Epithelial cell of proximal tubule (primary cell): ENCODE data around the gene ARPC4. TPM values are rescaled to one million over a fixed set of nuclear protein-coding genes. Genes with fewer than 3 reads are reported as not detected.
A peak's percentile ranks its signal among the peaks of the same experiment; 100 is the strongest.
"Not testable (repeated sequence)": the region's sequence is repeated elsewhere in the genome, so short reads cannot be mapped to it uniquely, and the experiment has no call there.

Source experiments
- DNase-seq: peaks from one replicate; pipeline ENCODE4 v3.0.0-alpha.2; 2011; ENCODE audit warnings: low read depth
- H3K4me3 ChIP-seq: 2 replicates; pipeline ENCODE4 v1.5.1; 2011; ENCODE audit warnings: low read depth, mild to moderate bottlenecking, low read length
- total RNA-seq: library from RNA; depleted of rRNA; stranded (reverse); fragments of >200 nt; gene quantifications from 2 replicates; pipeline ENCODE4 v1.2.3, GENCODE V29; 2015
- TF ChIP-seq, protein P1 (sequence below): conservative IDR thresholded peaks from 2 replicates; pipeline ENCODE4 v1.5.1; 2012; ENCODE audit warnings: low read depth, mild to moderate bottlenecking, low read length

ARPC4 gene
- total RNA-seq, 1 donor from 2014 or later, result 153 TPM

DNA sequence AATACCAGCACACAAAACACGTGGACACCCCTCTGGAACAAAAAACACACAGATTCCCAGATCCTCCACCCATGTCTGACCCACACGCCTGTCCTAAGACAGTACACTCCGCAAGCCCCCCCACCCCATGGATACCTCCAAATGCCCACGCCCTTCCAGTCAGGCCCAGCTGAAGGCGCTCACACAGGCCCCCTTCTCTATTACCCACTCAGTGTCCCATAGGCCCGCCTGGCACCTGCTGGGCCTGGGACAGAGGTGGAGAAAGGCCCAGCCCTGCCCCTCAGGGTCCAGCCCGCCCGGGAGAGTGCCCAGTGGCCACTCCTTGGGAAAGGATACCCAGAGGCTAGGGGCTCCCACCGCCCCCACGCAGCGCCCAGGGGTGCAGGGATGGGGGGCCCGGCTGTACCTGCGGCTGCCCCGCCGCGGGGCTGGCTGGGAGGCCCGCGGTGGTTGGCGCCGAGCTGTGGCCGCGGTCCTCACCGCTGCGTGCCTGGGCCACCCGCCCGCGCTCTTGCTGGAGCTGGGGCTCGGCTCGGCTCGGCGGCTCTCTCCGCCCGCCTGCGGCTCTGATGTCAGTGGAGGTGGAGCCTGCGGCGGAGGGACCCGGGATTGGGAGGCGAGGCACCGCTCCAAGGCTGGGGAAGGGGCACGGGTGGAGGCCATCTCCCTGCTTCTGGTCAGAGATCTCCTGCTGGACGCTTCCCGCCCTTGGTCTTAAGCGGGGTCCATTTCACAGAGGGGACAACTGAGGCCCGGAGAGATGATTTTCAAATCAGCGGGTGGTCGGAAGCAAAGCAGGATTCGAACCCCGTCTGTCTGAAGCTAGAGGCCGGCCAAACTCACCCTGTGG is 23.2 kb upstream of the ARPC4 start, which contains the start of gene CAMK1:
Gene CAMK1, minus strand, starts transcription at position 522 of the 850 bp plus-strand sequence. CDS start 2,198 bp downstream, outside the sequence.
- DNase-seq, result no peak
- TF ChIP-seq, protein P1, sequence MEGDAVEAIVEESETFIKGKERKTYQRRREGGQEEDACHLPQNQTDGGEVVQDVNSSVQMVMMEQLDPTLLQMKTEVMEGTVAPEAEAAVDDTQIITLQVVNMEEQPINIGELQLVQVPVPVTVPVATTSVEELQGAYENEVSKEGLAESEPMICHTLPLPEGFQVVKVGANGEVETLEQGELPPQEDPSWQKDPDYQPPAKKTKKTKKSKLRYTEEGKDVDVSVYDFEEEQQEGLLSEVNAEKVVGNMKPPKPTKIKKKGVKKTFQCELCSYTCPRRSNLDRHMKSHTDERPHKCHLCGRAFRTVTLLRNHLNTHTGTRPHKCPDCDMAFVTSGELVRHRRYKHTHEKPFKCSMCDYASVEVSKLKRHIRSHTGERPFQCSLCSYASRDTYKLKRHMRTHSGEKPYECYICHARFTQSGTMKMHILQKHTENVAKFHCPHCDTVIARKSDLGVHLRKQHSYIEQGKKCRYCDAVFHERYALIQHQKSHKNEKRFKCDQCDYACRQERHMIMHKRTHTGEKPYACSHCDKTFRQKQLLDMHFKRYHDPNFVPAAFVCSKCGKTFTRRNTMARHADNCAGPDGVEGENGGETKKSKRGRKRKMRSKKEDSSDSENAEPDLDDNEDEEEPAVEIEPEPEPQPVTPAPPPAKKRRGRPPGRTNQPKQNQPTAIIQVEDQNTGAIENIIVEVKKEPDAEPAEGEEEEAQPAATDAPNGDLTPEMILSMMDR, result no peak

DNA sequence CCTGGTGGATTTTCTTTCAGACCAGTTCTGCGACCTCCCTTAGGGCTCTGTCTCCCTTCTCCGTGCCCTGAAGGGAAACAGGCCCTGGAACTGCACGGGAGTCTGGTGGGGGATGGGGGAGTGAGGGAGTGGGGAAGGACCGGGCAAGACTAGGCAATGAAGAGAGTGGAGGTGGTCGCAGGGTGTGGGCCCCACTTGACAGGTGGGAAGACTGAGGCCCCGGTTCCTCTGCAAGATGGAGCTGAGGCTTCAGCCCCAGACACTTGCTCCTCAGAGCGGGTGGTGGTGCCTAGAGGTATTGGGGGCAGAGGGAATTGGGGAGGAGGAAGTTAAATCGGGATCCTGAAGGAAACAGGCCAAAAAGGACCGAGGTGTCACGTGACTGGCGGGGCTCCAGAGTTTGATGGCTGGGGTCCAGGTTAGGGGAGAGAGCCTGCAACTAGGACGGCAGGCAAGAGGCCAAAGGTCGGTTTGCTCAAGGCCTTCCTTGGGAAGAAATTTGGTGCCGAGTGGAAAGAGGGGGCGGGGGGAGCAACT is 22.5 kb upstream of the ARPC4 start:
- no peak for DNase-seq
- H3K4me3 ChIP-seq, result peak overlapping the region; percentile 74
- TF ChIP-seq, protein P1, result no peak

More for the DNA sequence above, 23.2 kb upstream of the ARPC4 start, which contains the start of gene CAMK1:
- H3K4me3 ChIP-seq, result peak within 1 kb of the TSS; percentile 74

DNA sequence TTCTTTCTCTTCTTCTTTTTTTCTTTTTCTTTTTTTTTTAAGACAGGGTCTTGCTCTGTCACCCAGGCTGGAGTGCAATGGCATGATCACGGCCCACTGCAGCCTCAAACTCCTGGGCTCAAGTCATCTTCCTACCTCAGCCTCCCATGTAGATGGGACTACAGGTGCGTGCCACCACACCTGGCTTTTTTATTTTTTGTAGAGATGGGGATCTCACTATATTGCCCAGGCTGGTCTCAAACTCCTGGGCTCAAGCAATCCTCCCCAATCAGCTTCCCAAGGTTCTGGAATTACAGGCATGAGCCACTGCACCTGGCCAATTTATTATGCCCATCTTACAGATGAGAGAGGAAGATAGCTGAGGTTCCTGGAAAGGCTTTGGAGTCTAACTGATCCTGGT is 21.9 kb upstream of the ARPC4 start:
- DNase-seq, H3K4me3 ChIP-seq: not testable (repeated sequence)

DNA sequence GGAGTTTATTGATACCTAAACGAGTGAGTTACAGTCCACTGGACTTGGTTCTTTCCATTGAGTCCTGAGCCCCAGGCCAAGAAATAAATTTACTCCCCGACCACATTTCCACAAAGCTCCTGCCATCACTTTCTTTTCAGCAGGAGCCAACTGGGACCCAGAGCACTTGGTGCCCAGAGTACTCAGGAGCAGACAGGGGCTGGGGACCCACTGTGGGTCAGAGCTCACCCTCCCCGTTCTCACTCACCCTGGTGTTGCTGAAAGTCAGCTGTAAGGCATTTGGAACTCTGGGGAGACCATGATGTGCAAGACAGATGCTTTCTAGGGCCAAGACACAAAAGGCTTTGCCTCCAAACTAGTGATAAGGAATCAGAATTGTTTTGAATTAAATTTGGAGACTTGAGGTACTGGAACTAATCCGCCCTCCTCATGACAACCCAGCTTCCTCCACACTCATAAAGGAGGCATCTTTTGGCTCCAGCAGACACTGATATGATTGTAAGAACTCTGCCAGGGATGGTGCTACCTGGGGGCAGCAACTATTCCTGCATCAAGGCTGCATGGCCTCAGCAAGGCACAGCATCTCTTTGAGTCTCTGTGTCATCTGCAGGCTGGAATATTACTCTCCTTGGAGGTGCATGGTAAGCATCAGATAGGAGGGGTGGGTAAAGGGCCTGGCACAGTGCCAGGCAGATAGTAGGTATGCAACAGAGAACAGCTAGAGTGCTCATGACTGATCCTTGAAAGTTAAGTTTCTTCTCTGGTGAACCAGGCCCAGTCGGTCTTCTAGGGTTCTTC is 15.8 kb upstream of the ARPC4 start:
- no peak overlapping the region for H3K4me3 ChIP-seq
- no peak for DNase-seq
- TF ChIP-seq, protein P1, result no peak

DNA sequence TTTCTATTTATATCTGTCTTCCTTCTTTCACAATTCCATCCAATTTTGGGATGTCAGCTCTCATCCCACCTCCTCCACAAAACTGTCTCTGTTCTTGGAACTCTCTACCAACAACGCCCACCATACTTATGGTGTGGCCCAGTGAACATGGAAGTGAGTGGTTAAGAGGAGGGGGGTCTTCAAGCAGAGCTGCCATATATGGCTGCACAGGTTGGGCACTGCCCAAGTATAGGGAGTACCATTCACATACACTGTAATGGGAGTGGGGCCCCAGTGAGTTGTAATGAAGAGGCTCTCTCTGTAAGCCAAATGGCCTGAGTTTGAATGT is 15.2 kb upstream of the ARPC4 start:
- DNase-seq, result no peak
- TF ChIP-seq, protein P1, result no peak
- H3K4me3 ChIP-seq, result no peak overlapping the region

DNA sequence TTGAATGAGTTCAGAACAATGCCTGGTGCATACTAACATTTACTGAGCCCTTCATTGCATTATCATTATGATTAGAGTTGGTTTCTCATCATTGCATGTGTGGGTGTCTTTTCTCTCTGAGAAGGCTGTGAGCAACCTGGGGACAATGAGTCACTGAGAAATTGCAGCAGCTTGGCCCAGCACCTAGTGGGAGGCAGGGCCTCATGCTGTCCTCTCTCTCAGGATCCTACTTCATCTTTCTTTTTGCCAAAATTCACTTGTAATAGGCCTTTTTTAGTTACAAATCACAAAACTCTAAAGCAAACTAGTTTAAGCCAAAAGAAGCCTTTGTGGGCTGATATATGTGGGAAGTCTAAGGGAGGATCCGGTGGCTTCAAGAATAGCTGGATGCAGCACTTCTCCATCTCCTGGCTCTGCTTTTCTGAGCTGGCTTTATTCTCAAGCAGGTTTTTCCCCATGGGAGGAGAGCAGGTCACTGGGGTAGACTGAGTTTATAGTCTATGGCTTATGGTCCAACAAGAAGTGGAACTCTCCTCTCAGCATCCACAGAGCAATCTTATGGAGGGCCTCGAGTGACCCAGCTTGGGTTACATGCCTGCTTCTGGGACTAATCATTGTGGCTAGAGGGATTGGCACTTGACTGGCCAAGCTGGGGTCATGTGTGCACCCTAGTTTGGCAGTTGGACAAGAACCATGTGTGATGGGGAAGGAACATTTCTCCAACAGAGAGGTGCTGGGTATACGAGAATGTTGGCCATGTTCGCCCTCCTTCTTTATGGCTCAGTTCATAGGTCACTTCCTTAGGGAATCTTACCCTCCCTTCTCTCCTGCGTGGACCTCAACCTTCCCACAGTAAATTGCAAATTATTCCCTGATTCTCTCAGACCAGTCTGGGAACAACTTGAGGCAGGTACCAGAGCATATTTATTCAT is 14.5 kb upstream of the ARPC4 start:
- no peak for DNase-seq
- TF ChIP-seq, protein P1, result no peak
- H3K4me3 ChIP-seq, result no peak overlapping the region
